Hepatocyte (in vitro differentiated cells): ENCODE data around the gene C18orf54. TPM values are rescaled to one million over a fixed set of nuclear protein-coding genes. Genes with fewer than 3 reads are reported as not detected.
A peak's percentile ranks its signal among the peaks of the same experiment; 100 is the strongest.

ENCODE experiments used
- DNase-seq: peaks from one replicate; pipeline ENCODE4 v3.0.0-alpha.2; 2016; ENCODE audit warnings: low spot score
- H2AFZ ChIP-seq: fragments of 200-600 bp; sonication (generic); 2 replicates; pipeline ENCODE4 v1.6.0; 2016; ENCODE audit warnings: antibody characterized with exemption, mild to moderate bottlenecking
- H3K27ac ChIP-seq: fragments of 200-600 bp; sonication (generic); 2 replicates; pipeline ENCODE4 v1.5.1; 2016; ENCODE audit warnings: mild to moderate bottlenecking
- H3K27me3 ChIP-seq: fragments of 200-600 bp; sonication (generic); 2 replicates; pipeline ENCODE4 v1.6.1; 2016
- H3K36me3 ChIP-seq: fragments of 200-600 bp; sonication (generic); replicated peaks from 2 replicates; pipeline ENCODE4 v1.5.1; 2016; ENCODE audit warnings: low read depth; ENCODE audit not compliant: insufficient read depth
- H3K4me1 ChIP-seq: fragments of 200-600 bp; sonication (generic); 2 replicates; pipeline ENCODE4 v1.5.1; 2016; ENCODE audit warnings: mild to moderate bottlenecking, moderate library complexity; ENCODE audit not compliant: insufficient read depth
- H3K4me2 ChIP-seq: fragments of 200-600 bp; sonication (generic); 2 replicates; pipeline ENCODE4 v1.6.0; 2016
- H3K4me3 ChIP-seq: fragments of 200-600 bp; sonication (generic); 2 replicates; pipeline ENCODE4 v1.5.1; 2016; ENCODE audit warnings: mild to moderate bottlenecking
- H3K79me2 ChIP-seq: fragments of 200-600 bp; sonication (generic); 2 replicates; pipeline ENCODE4 v1.6.0; 2017; ENCODE audit warnings: mild to moderate bottlenecking
- H3K9me2 ChIP-seq: fragments of 200-600 bp; sonication (generic); replicated peaks from 2 replicates; pipeline ENCODE4 v1.6.0; 2017; ENCODE audit warnings: mild to moderate bottlenecking; ENCODE audit not compliant: insufficient read depth
- H3K9me3 ChIP-seq: fragments of 200-600 bp; sonication (generic); 2 replicates; pipeline ENCODE4 v1.5.1; 2016; ENCODE audit warnings: low read depth, mild to moderate bottlenecking
- H4K20me1 ChIP-seq: fragments of 200-600 bp; sonication (generic); 2 replicates; pipeline ENCODE4 v1.6.0; 2016; ENCODE audit warnings: mild to moderate bottlenecking; ENCODE audit not compliant: insufficient read depth, poor library complexity, severe bottlenecking
- EZH2 ChIP-seq: fragments of 200-600 bp; sonication (generic); IDR thresholded peaks from 2 replicates; pipeline ENCODE4 v1.6.1; 2016; ENCODE audit warnings: antibody characterized with exemption, mild to moderate bottlenecking, borderline replicate concordance
- EZH2phosphoT487 ChIP-seq: fragments of 200-600 bp; sonication (generic); IDR thresholded peaks from one replicate; pipeline ENCODE4 v1.6.1; 2018; ENCODE audit warnings: antibody characterized with exemption, mild to moderate bottlenecking, low read depth, moderate library complexity; ENCODE audit not compliant: unreplicated experiment, severe bottlenecking
- WGBS: methylation state at CpG from one replicate; pipeline ENCODE4 v1.1.6; 2016; ENCODE audit warnings: low lambda C conversion rate; ENCODE audit errors: missing lambda C conversion rate; 5-methylcytosine and 5-hydroxymethylcytosine counted together
- polyA plus RNA-seq: library from polyadenylated mRNA; unstranded; fragments of >200 nt; fragmentation: Nextera tagmentation; extraction: Ambion mirVana; gene quantifications from 2 replicates; pipeline ENCODE4 v1.2.1, GENCODE V29; 2016
- small RNA-seq: library from RNA; depleted of rRNA; stranded (forward); fragments of <200 nt; gene quantifications from one replicate; pipeline ENCODE3, GENCODE V24; 2014
- total RNA-seq: library from RNA; depleted of rRNA; stranded (reverse); fragments of >200 nt; gene quantifications from 2 replicates; pipeline ENCODE4 v1.2.3, GENCODE V29; 2014
- TF ChIP-seq, protein P1 (sequence below): fragments of 200-600 bp; sonication (generic); IDR thresholded peaks from 2 replicates; pipeline ENCODE4 v1.5.1; 2016; ENCODE audit warnings: antibody characterized with exemption, mild to moderate bottlenecking; ENCODE audit not compliant: poor library complexity

The C18orf54 gene
- total and polyA plus RNA-seq, 2 experiments from 2014 or later = 1.3 to 6.5 TPM

GRCh38 chr18:54416436-54416835 is 58.7 kb downstream of the C18orf54 start:
- Histone ChIP-seq H2AFZ (peak overlapping the region; percentile 13), H3K36me3 (no peaks in the 10 kb centered on the region), H3K79me2 (no peaks in the 10 kb centered on the region), H3K4me2 (peak overlapping the region; percentile 14), H3K27ac (peak overlapping the region; percentile 27), H3K4me3 (no peak overlapping the region), H3K27me3 (peaks cover 2% of the 10 kb centered on the region), H4K20me1 (no peaks in the 10 kb centered on the region), H3K9me3 (no peaks in the 10 kb centered on the region), H3K9me2 (no peaks in the 10 kb centered on the region), H3K4me1 (peaks cover 14% of the 10 kb centered on the region)
- WGBS = 35% methylated on average over 3 of the region's 3 CpGs
- TF ChIP-seq EZH2 = no peak
- peak; percentile 11 for DNase-seq

DNA sequence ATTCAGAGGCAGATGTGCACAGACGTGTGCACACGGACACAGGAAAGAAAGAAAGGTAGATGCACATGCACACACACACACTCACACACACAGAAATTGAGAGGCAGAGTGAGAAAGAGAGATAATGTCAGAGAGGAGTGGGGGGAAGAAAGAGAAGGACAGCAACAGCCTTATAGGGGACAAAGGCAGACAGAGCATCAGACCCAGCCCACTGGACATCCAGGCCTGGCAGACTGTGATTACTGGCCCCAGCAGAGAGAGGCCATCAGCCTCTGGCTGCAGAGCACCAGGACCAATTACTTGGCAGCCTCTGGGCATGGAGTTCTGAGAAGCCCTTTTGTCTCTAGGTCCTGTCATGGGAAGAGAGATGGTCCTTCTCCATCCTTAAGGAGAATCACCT is 66.1 kb downstream of the C18orf54 start:
- no peak overlapping the region for H2AFZ ChIP-seq
- no peak for TF ChIP-seq EZH2
- no peaks in the 10 kb centered on the region for H3K4me1 ChIP-seq
- H3K9me2 ChIP-seq = no peaks in the 10 kb centered on the region
- H4K20me1 ChIP-seq = no peaks in the 10 kb centered on the region
- no peak overlapping the region for H3K27ac ChIP-seq
- H3K4me2 ChIP-seq = no peak overlapping the region
- 42% methylated on average over 2 of the region's 2 CpGs for WGBS
- DNase-seq = no peak
- no peak overlapping the region for H3K4me3 ChIP-seq
- peaks cover 4% of the 10 kb centered on the region for H3K27me3 ChIP-seq
- no peaks in the 10 kb centered on the region for H3K79me2 ChIP-seq
- H3K36me3 ChIP-seq = no peaks in the 10 kb centered on the region
- no peaks in the 10 kb centered on the region for H3K9me3 ChIP-seq

DNA sequence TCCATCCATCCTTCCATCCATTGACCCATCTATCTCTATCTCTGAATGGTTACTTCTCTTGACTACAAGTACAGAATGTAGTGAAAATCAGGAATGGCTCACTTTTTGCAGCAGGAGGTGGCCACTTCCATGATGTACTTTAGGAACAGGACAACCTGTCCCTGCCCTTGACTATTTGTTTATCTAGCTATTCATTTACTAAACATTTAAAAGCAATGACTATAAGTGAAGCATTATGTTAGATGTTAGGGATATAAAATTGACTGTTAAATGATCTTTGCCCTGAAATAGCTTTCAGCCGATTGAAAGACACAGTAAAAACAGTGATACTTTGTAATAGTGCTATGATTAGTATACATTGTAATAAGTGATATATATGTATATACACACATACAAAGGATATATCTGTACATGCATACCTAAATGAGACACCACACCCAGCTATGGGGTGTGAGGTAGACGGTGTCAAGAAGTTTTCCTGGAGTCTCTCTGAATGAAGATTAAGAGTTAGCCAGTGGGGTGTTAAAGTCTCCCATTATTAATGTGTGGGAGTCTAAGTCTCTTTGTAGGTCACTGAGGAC is 68.5 kb downstream of the C18orf54 start:
- Histone ChIP-seq H3K36me3 (no peaks in the 10 kb centered on the region), H3K4me1 (no peaks in the 10 kb centered on the region), H3K79me2 (no peaks in the 10 kb centered on the region), H3K4me3 (no peak overlapping the region), H3K9me2 (no peaks in the 10 kb centered on the region), H4K20me1 (no peaks in the 10 kb centered on the region), H3K9me3 (no peaks in the 10 kb centered on the region), H3K27ac (no peak overlapping the region), H3K4me2 (no peak overlapping the region), H3K27me3 (peaks cover 4% of the 10 kb centered on the region), H2AFZ (no peak overlapping the region)
- no peak for DNase-seq
- TF ChIP-seq EZH2phosphoT487 = no peak
- TF ChIP-seq, protein P1, sequence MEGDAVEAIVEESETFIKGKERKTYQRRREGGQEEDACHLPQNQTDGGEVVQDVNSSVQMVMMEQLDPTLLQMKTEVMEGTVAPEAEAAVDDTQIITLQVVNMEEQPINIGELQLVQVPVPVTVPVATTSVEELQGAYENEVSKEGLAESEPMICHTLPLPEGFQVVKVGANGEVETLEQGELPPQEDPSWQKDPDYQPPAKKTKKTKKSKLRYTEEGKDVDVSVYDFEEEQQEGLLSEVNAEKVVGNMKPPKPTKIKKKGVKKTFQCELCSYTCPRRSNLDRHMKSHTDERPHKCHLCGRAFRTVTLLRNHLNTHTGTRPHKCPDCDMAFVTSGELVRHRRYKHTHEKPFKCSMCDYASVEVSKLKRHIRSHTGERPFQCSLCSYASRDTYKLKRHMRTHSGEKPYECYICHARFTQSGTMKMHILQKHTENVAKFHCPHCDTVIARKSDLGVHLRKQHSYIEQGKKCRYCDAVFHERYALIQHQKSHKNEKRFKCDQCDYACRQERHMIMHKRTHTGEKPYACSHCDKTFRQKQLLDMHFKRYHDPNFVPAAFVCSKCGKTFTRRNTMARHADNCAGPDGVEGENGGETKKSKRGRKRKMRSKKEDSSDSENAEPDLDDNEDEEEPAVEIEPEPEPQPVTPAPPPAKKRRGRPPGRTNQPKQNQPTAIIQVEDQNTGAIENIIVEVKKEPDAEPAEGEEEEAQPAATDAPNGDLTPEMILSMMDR = no peak
- TF ChIP-seq EZH2 = no peak
- WGBS = 79% methylated on average over 2 of the region's 2 CpGs

Small RNAs within 50 kb of the gene (small RNA-seq; reads per million reads assigned to genes)
- 0.22 reads per million for gene SNRPGP2

Other genes with a start within 250 kb of the C18orf54 start
- gene MBD2, start 133.2 kb upstream of the C18orf54 start, total RNA-seq = 14.4 and 16.8 TPM in 2 replicates
- gene MBD2, start 133.2 kb upstream of the C18orf54 start, polyA plus RNA-seq = 56.8 and 72.2 TPM in 2 replicates
- 30.0 and 38.1 TPM in 2 replicates for gene POLI, start 88.4 kb upstream of the C18orf54 start, total RNA-seq
- gene POLI, start 88.4 kb upstream of the C18orf54 start, polyA plus RNA-seq = 19.9 and 32.0 TPM in 2 replicates
- not detected in 2 replicates for gene STARD6, start within 50 bp of the C18orf54 start, total RNA-seq
- 0.18 and 0.81 TPM in 2 replicates for gene STARD6, start within 50 bp of the C18orf54 start, polyA plus RNA-seq
- not detected in 2 replicates for gene DYNAP, start 233.3 kb downstream of the C18orf54 start, total RNA-seq
- gene DYNAP, start 233.3 kb downstream of the C18orf54 start, polyA plus RNA-seq = 0.69 and 0.79 TPM in 2 replicates